SK-N-SH (cell line): ENCODE data around the gene CCNA1.

Source experiments
- CHD2 ChIP-seq: fragments of 150-350 bp; IDR thresholded peaks from 2 replicates; pipeline ENCODE4 v1.6.1; 2018; ENCODE audit warnings: low read length; ENCODE audit not compliant: partially characterized antibody
- ELF1 ChIP-seq: IDR thresholded peaks from 2 replicates; pipeline ENCODE4 v1.4.0; 2012
- EP300 ChIP-seq, 2 experiments: IDR thresholded peaks; 2 replicates each; pipeline versions ENCODE4 v1.4.0 to v1.6.1; 2012; ENCODE audit warnings: borderline replicate concordance in 1 of 2, low read depth in 1 of 2, low read length in 1 of 2
- JUND ChIP-seq: IDR thresholded peaks from 2 replicates; pipeline ENCODE4 v1.4.0; 2012
- MXI1 ChIP-seq: IDR thresholded peaks from 2 replicates; pipeline ENCODE4 v1.6.1; 2012; ENCODE audit warnings: mild to moderate bottlenecking, low read depth, low read length, improper control_type of control experiment
- POLR2AphosphoS5 ChIP-seq: IDR thresholded peaks from 2 replicates; pipeline ENCODE4 v1.6.1; 2012; ENCODE audit warnings: low read depth, low read length
- RAD21 ChIP-seq: IDR thresholded peaks from 2 replicates; pipeline ENCODE4 v1.6.1; 2012; ENCODE audit warnings: mild to moderate bottlenecking, low read length
- TF ChIP-seq, protein P1 (sequence below): fragments of 200-600 bp; sonication (generic); IDR thresholded peaks from 2 replicates; pipeline ENCODE4 v1.6.1; 2017; ENCODE audit warnings: antibody characterized with exemption, mild to moderate bottlenecking, moderate library complexity
- TF ChIP-seq, protein P2 (sequence below): fragments of 150-350 bp; IDR thresholded peaks from 2 replicates; pipeline ENCODE4 v1.6.1; 2017; ENCODE audit warnings: antibody characterized with exemption, low read length, low read depth, borderline replicate concordance

DNA sequence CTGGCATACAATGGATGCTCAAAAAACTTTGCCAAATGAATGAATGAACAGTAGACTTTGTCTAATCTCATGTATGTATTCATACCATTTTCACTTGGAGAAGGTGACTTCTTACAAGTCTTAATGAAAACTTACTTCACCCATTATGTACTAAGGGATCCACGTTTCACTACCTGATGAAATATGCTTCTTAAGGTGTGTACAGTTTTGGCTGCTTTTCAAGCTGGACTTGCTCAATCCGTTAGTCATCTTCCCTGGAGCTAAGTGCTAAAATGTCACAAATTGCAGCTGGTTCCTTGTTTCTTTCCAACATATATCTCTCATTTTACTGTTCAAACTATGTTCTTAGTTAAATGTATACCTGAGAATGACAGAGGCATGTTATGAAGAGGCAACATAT lies 4.2 kb upstream of the CCNA1 start:
- TF ChIP-seq JUND: no peak
- TF ChIP-seq EP300 (IDR thresholded peaks at IDR 0.05; ENCODE audit: borderline replicate concordance in 1 of 2, low read depth in 1 of 2, low read length in 1 of 2): no peak
- no peak for TF ChIP-seq MXI1
- no peak for TF ChIP-seq POLR2AphosphoS5
- TF ChIP-seq, protein P1, sequence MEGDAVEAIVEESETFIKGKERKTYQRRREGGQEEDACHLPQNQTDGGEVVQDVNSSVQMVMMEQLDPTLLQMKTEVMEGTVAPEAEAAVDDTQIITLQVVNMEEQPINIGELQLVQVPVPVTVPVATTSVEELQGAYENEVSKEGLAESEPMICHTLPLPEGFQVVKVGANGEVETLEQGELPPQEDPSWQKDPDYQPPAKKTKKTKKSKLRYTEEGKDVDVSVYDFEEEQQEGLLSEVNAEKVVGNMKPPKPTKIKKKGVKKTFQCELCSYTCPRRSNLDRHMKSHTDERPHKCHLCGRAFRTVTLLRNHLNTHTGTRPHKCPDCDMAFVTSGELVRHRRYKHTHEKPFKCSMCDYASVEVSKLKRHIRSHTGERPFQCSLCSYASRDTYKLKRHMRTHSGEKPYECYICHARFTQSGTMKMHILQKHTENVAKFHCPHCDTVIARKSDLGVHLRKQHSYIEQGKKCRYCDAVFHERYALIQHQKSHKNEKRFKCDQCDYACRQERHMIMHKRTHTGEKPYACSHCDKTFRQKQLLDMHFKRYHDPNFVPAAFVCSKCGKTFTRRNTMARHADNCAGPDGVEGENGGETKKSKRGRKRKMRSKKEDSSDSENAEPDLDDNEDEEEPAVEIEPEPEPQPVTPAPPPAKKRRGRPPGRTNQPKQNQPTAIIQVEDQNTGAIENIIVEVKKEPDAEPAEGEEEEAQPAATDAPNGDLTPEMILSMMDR: no peak
- TF ChIP-seq RAD21: no peak
- TF ChIP-seq, protein P2, sequence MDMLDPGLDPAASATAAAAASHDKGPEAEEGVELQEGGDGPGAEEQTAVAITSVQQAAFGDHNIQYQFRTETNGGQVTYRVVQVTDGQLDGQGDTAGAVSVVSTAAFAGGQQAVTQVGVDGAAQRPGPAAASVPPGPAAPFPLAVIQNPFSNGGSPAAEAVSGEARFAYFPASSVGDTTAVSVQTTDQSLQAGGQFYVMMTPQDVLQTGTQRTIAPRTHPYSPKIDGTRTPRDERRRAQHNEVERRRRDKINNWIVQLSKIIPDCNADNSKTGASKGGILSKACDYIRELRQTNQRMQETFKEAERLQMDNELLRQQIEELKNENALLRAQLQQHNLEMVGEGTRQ: no peak
- no peak for TF ChIP-seq ELF1
- no peak for TF ChIP-seq CHD2
